Nephron (organoid): Measurements from ENCODE around the gene GLCCI1.

Experiments
- H3K27ac Mint-ChIP-seq, 3 experiments: 2 replicates each; pipeline ENCODE4 v1.8.0; 2020; ENCODE audit warnings: mixed read lengths in 3 of 3, mild to moderate bottlenecking in 2 of 3, moderate library complexity in 1 of 3
- H3K27me3 Mint-ChIP-seq: 2 replicates; pipeline ENCODE4 v1.8.0; 2021; ENCODE audit warnings: low read depth, mild to moderate bottlenecking, moderate library complexity, mixed read lengths
- H3K36me3 Mint-ChIP-seq: 2 replicates; pipeline ENCODE4 v1.8.0; 2020; ENCODE audit warnings: low read depth, mixed read lengths
- H3K4me1 Mint-ChIP-seq: 2 replicates; pipeline ENCODE4 v1.8.0; 2020; ENCODE audit warnings: mixed read lengths
- H3K4me3 Mint-ChIP-seq, 3 experiments: 2 replicates each; pipeline ENCODE4 v1.8.0; 2020; ENCODE audit warnings: mild to moderate bottlenecking in 3 of 3, mixed read lengths in 3 of 3, moderate library complexity in 2 of 3
- H3K9me3 Mint-ChIP-seq: 2 replicates; pipeline ENCODE4 v1.8.0; 2020; ENCODE audit warnings: mixed read lengths
- TF ChIP-seq, protein P1 (sequence below), 3 experiments: fragments of 200-600 bp; sonication (generic); IDR thresholded peaks; one replicate each; pipeline ENCODE4 v1.5.0; 2021; ENCODE audit warnings: antibody characterized with exemption in 3 of 3; ENCODE audit not compliant: unreplicated experiment in 3 of 3

Gene GLCCI1

DNA sequence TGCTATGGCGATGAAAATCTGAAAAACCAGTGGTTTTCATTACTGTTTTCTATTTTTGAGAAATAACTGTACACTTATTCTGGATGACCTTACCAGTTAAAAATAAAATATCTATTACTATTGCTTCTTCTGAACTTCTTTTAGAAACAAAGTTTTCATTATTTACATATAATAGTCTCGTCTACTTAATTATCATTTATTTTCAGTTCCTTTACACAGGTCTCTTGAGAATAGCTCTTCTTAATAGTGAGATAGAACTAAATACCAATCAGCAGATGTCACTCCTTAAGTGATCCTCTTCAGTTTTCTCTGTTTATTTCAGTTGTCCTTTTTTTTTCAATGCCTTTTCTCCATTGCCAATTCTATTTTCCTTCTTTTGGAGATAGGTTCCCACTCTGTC, 4.3 kb upstream of the GLCCI1 start:
- no peaks in the 10 kb centered on the region for H3K27me3 Mint-ChIP-seq
- H3K9me3 Mint-ChIP-seq = no peaks in the 10 kb centered on the region
- peaks cover 5% of the 10 kb centered on the region for H3K4me1 Mint-ChIP-seq
- no peak overlapping the region for H3K27ac Mint-ChIP-seq
- no peak overlapping the region for H3K4me3 Mint-ChIP-seq
- TF ChIP-seq, protein P1, sequence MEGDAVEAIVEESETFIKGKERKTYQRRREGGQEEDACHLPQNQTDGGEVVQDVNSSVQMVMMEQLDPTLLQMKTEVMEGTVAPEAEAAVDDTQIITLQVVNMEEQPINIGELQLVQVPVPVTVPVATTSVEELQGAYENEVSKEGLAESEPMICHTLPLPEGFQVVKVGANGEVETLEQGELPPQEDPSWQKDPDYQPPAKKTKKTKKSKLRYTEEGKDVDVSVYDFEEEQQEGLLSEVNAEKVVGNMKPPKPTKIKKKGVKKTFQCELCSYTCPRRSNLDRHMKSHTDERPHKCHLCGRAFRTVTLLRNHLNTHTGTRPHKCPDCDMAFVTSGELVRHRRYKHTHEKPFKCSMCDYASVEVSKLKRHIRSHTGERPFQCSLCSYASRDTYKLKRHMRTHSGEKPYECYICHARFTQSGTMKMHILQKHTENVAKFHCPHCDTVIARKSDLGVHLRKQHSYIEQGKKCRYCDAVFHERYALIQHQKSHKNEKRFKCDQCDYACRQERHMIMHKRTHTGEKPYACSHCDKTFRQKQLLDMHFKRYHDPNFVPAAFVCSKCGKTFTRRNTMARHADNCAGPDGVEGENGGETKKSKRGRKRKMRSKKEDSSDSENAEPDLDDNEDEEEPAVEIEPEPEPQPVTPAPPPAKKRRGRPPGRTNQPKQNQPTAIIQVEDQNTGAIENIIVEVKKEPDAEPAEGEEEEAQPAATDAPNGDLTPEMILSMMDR (IDR thresholded peaks at IDR 0.05; ENCODE audit: unreplicated experiment in 3 of 3) = no peak
- H3K36me3 Mint-ChIP-seq = no peaks in the 10 kb centered on the region

DNA sequence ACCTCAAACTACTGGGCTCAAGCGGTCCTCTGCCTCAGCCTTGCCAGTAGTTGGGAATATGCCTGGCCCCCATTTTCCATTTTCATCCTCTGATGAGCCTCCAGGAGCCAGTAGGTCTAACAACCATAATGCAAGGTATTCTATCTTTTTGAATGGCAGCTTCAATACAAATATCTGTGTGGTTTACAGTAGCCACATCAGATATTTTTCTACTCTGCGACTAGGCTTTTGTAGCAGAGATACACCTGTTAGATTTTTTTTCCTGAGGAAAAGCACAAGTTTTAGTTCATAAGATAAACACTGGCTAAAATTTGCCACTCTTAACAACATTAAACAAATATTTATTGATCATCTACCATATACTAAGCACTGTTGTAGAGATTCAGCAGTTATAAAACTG, 3.9 kb upstream of the GLCCI1 start:
- no peaks in the 10 kb centered on the region for H3K36me3 Mint-ChIP-seq
- H3K4me3 Mint-ChIP-seq = no peak overlapping the region
- peaks cover 5% of the 10 kb centered on the region for H3K4me1 Mint-ChIP-seq
- H3K27me3 Mint-ChIP-seq = no peaks in the 10 kb centered on the region
- no peaks in the 10 kb centered on the region for H3K9me3 Mint-ChIP-seq
- H3K27ac Mint-ChIP-seq = no peak overlapping the region
- TF ChIP-seq, protein P1 (IDR thresholded peaks at IDR 0.05; ENCODE audit: unreplicated experiment in 3 of 3) = no peak

DNA sequence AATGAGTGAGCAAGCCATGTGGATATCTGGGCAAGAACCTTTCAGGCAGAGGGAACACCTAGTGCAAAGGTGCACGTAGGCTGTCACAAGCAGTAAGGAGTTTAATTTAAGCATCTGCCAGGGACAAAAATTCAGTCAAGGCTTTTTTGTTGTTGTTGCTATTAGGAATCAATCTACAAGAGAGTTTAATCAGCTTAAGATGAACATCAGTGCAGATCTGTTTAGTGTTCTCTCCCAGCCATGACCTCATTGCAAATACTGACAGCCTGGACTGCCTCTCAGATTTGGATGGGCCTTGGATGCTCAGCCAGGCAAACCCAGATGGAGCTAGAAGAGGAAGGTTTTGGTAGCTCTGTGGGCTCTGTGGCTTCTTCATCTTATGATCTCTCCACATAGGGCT, 3.3 kb upstream of the GLCCI1 start:
- Mint-ChIP-seq H3K4me3 (peak overlapping the region in 1 of 3 experiments; percentile 15), H3K36me3 (no peaks in the 10 kb centered on the region), H3K27me3 (no peaks in the 10 kb centered on the region), H3K27ac (no peak overlapping the region), H3K9me3 (no peaks in the 10 kb centered on the region), H3K4me1 (peaks cover 5% of the 10 kb centered on the region)
- TF ChIP-seq, protein P1 (IDR thresholded peaks at IDR 0.05; ENCODE audit: unreplicated experiment in 3 of 3) = no peak

DNA sequence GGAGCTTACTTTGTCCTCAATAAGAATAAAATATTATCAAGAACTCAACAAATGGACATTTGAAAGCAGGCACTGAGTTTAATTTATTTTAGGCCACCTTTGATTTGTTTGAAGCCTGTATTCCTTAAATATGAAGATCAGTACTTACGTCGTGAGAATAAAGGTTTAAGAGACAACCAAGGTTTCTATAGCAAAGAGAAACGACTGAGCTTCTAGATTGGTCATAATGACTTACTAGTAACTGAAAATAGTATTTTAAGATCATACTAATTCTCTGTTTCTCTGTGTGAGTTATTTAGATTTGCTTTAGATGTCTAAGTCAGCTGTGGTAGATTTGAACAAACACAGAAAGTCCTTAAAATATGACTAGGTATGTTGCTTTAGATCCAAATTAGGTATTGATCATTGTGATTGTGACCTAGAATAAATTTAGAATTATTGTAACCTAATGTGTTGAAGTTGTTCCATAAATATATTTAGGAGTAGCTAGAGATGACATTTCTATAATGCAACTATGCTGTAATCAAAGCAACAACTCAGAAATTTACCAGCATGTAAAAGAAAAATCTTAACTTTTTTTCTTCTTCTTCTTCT, 2.4 kb upstream of the GLCCI1 start:
- Mint-ChIP-seq H3K4me3 (no peak overlapping the region), H3K27ac (no peak overlapping the region), H3K4me1 (peaks cover 5% of the 10 kb centered on the region), H3K9me3 (no peaks in the 10 kb centered on the region), H3K36me3 (no peaks in the 10 kb centered on the region), H3K27me3 (no peaks in the 10 kb centered on the region)
- TF ChIP-seq, protein P1 (IDR thresholded peaks at IDR 0.05; ENCODE audit: unreplicated experiment in 3 of 3) = no peak

DNA sequence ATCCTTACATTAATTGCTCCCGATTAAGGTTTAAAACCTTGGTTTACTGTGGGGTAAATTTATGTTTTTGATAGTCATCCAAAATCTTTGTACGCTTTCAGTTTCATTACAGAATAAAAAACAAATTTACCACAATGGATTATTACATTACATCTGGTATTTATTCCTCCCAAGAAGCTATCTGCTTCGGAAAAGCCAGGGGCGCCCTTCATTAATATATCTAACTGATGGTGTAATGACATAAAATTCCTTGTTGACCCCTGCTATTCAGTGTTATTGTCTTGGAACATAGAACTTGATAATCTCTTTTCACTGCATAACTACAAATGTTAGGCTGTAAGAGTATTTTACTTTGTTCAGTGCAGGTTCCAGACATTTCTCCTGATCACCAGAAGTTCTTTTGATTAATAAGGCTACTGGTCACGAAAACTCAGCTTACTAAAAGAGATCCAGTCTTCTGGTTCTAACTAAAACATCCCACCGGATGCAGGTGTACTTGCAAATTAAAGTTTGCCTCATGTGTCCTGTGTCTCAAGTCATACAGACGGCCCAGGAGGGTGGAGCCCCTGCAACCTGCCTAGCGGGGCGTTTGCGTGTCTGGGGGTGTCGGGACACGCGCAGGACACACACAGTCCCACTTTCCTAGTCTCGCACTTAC, 581 bp upstream of the GLCCI1 start:
- no peaks in the 10 kb centered on the region for H3K36me3 Mint-ChIP-seq
- peak overlapping the region in 2 of 3 experiments; percentile 19 to 20 for H3K27ac Mint-ChIP-seq
- peaks cover 8% of the 10 kb centered on the region for H3K4me1 Mint-ChIP-seq
- H3K27me3 Mint-ChIP-seq = no peaks in the 10 kb centered on the region
- H3K9me3 Mint-ChIP-seq = no peaks in the 10 kb centered on the region
- H3K4me3 Mint-ChIP-seq = peak overlapping the region; percentile 86 to 95 (median 87)
- TF ChIP-seq, protein P1 (IDR thresholded peaks at IDR 0.05; ENCODE audit: unreplicated experiment in 3 of 3) = peak in 1 of 3 experiments; percentile 12
